22Rv1 (cell line): Measurements from ENCODE around the gene HBG2.

Experiments
- ZFX ChIP-seq: fragments of 450-650 bp; IDR thresholded peaks from 2 replicates; pipeline ENCODE4 v1.6.1; 2017; ENCODE audit warnings: antibody characterized with exemption, borderline replicate concordance
- TF ChIP-seq, protein P1 (sequence below): fragments of 450-650 bp; IDR thresholded peaks from 2 replicates; pipeline ENCODE4 v1.5.1; 2017; ENCODE audit warnings: mild to moderate bottlenecking

DNA sequence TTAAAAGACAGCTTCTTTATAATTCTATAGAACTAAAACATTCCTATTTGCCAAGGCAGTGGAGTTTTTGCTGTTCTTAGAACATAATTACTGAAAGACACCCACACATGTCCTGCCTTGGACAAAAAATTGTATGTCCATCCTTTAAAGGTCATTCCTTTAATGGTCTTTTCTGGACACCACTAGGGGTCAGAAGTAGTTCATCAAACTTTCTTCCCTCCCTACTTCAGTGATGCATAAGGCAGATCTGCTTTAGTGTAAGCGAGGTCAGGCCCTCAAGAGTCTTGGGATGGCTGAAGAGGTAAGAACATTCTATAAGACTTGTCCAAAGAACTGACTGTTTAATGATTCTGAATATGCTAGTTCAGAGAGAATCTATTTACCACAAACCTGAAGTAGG lies 49.8 kb downstream of the HBG2 start:
- TF ChIP-seq, protein P1, sequence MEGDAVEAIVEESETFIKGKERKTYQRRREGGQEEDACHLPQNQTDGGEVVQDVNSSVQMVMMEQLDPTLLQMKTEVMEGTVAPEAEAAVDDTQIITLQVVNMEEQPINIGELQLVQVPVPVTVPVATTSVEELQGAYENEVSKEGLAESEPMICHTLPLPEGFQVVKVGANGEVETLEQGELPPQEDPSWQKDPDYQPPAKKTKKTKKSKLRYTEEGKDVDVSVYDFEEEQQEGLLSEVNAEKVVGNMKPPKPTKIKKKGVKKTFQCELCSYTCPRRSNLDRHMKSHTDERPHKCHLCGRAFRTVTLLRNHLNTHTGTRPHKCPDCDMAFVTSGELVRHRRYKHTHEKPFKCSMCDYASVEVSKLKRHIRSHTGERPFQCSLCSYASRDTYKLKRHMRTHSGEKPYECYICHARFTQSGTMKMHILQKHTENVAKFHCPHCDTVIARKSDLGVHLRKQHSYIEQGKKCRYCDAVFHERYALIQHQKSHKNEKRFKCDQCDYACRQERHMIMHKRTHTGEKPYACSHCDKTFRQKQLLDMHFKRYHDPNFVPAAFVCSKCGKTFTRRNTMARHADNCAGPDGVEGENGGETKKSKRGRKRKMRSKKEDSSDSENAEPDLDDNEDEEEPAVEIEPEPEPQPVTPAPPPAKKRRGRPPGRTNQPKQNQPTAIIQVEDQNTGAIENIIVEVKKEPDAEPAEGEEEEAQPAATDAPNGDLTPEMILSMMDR = peak; percentile 63
- TF ChIP-seq ZFX = no peak
